NCI-H2227 treated with DMSO at 0.1 percent for 48 hours (cell line): ENCODE measurements around the gene PEAK1.
"Not testable (repeated sequence)": the region's sequence is repeated elsewhere in the genome, so short reads cannot be mapped to it uniquely, and the experiment has no call there.

Experiments
- DNase-seq: peaks from one replicate; lab custom pipeline; 2025; lab: John Stamatoyannopoulos, UW

The PEAK1 gene

GRCh38 chr15:77171221-77171967 lies 248.5 kb downstream of the PEAK1 start:
- no peak for DNase-seq

DNA sequence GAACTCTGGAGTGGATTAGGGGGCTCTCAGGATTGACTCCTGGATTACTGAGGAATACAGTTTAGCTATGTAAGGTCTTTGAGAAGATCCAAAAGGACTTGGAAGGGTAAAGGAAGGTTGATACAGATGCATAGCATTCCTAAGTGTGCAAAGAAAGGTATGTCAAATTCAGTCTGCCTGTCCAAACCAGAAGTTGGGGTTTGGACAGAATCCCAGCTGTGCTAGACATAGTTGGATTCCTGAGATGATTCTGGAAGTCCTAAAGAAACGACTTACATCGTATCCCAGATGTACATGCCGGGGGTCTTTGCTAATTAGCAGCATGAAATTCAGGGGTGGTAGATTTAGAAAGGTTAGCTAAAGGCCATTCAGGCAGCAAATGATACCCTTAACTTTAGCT lies 251.3 kb downstream of the PEAK1 start:
- DNase-seq: no peak

- no peak for DNase-seq
Observed at GRCh38 chr15:77168141-77168540, 251.8 kb downstream of the PEAK1 start.

DNA sequence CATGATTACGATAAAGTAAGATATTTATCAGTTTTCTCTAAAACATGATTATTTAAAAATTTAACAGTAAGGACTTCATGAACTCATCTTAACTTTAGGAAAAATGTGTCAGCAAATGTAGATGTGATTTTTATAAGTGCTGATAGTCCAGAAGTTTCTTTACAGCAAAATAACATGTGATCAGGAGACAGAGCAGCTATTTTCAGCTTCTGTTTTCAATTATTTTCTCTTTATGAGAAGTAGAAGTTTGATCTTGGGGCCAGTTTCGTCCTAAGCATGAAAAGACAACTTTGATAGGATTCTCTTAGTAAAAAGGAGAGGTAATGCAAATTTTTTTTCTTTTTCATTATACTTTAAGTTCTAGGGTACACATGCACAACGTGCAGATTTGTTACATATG lies 252.5 kb downstream of the PEAK1 start:
- no peak for DNase-seq

DNA sequence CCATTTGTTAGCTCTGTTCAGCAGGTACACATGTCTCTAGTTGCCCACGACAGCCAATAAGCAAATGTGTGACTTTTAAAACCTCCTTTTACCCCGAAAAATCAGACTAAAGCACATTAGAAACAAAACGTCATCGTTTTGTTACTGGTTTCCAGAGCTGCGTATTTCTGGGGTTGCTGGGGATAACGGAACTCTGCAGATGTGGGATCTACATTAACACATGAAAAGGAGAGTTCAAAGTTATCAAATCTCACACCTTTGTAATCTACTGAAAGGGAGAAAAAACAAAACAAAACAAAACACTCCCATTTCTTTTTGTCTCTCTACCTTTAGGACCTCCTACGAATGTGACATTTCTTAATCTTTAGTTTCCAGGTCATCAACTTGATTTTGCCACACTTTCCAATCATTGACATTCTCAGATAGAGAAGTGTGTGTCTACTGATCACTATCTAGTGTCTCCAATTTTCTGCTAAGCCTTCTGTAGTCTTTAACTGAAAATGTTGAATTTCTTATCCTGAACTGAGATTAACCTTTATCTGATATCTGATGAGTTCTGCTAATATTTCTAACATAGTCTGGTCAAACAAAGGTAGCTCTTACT lies 256.0 kb downstream of the PEAK1 start:
- no peak for DNase-seq

GRCh38 chr15:77162872-77163633 lies 256.9 kb downstream of the PEAK1 start:
- no peak for DNase-seq

DNA sequence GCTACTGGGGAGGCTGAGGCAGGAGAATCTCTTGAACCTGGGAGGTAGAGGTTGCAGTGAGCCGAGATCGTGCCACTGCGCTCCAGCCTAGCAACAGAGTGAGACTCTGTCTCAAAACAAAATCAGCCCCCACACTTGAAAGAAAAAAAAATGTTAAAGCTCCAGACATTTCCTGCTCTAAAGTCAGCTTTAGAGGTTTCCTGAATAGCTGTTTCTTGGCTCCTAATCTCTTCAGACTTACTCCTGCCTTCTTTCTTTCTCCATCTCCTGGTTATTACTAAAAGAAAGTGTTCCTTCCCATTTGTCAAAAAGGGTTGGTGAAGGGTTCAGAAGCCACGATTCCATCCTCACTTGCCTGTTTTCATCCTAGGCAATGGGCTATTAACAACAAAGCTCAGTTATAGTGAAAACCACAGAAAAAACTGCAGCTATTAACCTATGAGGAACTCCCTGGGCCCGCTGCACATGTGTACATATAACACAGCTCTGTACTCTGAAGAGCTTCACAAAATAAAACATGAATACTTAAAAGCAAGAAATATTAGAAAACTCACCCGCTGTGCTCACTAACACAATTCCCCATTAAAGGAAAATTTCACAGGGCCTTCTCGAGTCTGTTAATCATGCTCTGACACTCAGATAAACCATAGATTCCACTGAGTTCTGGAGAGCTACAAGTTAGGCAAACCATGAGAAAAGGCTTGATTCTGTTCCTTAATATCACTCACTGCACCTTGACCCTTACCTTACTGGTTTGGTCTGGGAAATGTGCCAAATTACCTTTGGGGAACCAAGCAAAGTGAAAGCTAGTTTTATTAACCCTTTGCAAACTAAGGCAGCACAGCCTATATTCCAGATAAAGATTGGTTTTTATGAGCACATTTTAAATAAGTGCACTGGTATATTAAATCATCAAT lies 259.1 kb downstream of the PEAK1 start:
- DNase-seq: peak; percentile 14

DNA sequence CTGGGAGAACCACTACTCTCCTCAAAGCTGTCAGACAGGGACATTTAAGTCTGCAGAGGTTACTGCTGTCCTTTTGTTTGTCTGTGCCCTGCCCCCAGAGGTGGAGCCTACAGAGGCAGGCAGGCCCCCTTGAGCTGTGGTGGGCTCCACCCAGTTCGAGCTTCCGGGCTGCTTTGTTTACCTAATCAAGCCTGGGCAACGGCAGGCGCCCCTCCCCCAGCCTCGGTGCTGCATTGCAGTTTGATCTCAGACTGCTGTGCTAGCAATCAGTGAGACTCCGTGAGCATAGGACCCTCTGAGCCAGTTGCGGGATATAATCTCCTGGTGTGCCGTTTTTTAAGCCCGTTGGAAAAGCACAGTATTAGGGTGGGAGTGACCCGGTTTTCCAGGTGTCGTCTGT lies 263.9 kb downstream of the PEAK1 start:
- DNase-seq: not testable (repeated sequence)

DNA sequence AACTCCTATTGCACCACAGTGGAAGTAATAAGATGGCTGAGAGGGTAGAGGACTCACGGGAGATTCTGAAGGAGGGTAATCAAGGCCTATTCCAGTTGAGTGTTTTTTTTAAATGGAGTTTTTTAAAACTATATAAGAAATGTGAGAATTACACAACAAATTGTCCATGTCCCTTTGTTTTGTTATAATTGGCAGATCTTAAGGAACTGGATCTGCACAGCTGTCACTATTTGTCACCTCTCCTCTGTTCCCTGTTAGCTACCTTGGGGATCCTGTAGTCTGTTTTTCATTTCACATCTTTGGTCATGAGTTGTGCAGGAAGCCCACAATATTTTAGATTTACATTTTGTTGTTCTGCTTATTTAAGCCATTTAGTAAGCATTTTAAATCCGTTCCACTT lies 271.7 kb downstream of the PEAK1 start:
- DNase-seq: no peak

DNA sequence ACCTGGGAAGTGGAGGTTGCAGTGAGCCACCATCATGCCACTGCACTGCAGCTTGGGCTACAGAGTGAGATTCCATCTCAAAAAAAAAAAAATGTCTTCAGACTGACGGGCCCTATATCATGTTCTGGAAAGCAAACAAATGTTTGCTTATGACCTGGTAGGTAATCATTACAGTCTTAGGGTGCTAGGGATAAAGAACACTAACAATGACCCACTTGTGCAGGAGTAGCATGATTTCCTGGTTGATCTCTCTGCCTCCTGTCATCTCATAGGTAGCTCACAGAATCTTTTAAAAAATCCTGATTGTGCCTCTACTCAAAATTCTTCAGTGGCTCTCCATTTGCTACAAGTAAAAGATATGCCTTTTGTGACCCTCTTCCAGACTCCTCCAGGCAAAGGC lies 274.5 kb downstream of the PEAK1 start:
- DNase-seq: no peak

DNA sequence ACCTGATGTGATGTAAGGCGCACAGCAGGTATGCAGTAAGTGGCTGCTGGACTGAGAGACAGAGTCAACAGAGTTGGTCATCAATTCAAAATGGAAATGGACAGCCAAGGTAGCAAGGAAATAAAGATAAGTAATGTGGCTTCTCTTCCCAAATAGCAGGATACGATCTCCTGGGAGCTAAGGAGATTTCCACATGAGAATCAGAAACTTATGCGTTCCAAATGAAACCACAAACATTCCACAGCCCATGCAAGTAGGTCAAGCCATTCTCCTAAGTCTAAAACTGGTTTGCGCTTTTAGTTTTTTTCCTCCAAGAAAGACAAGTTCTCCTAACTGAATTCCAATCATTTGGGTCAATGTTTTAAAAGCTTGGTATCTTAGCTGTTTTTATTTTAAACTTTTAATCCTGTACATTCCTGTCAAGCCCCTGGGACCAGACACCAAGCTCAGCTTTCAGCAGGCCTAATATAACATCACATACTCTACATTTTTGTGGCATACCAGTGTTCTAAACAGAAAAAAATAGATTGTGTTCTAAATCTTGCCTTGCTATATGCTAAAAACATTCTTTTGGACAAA lies 275.3 kb downstream of the PEAK1 start:
- DNase-seq: no peak

GRCh38 chr15:77144026-77144425 lies 275.9 kb downstream of the PEAK1 start:
- no peak for DNase-seq

DNA sequence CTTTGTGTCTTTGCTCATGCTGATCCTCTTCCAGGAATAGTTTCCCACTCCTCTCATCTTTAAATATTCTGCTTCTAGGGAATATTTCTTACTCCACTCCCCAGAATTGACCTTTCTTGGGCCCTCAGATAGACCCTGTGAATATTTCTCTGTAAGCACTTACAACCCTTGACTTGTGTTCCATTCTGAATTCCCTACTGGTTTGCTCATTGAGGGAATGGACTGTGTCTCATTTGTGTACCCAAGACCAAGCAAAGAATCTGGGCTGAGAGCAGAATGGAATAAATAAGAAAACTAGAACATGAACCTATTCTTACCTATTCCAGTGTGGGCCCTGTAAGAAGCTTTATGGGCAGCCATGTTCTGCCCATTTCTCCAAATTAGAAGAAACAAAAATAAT lies 276.3 kb downstream of the PEAK1 start:
- DNase-seq: no peak

DNA sequence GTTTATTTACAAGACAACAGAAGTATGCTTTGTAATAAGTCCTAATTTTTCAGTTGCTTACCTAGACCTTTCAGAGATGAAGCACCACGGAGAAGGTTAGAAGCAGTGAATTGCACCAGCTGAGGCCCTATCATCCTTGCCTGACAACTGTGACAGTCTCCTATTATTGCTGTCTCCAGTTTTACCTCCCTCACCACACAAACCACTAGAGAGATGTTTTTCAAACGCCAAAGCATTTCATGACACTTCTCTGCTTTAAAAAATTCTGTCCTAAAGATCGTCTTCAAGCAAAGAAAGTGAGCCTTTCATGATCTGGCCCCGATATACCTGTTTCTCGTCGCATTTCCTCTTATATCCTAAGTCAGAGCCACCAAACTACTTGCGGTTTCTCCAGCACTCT lies 276.7 kb downstream of the PEAK1 start:
- no peak for DNase-seq

DNA sequence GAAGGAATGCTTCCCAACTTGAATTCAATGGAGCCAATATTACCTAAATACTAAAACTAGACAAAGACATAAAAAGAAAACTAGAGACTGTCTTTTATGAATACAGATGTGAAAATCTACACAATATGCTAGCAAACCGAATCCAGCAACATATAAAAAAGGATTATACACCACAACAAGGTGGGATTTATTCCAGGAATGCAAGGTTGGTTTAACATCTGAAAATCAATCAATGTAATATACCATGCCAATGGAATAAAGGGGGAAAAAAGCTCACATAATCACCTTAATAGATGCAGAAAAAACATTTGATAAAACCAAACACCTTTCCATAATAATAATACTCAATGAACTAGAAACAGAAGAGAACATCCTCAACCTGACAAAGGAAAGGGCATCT lies 279.7 kb downstream of the PEAK1 start:
- DNase-seq: no peak

DNA sequence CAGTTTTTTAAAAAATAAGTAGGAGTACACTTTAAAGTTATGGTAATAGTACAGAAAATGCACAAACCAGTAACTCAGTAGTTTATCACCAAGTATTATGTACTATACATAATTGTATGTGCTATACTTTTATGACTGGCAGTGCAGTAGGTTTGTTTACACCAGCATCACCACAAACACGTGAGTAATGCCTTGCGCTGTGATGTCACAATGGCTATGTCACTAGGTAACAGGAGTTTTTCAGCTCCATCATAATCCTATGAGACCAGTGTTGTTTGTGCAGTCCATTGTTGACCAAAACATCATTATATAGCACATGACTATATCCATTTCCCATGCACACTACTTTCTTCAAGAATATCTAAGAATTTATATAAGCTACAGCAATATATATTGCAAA lies 280.6 kb downstream of the PEAK1 start:
- DNase-seq: no peak

DNA sequence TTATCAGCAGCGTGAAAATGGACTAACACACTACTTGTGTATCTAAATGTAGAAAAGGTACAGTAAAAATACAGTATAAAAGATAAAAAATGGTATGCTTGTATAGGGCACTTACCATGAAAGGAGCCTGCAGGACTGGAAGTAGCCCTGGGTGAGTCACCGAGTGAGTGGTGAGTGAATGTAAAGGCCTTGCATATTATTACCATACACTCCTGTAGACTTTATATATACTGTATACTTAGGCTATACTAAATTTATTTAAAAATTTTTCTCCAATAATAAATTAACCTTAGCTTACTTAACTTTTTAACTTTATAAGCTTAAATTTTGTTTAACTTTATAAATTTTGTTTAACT lies 281.8 kb downstream of the PEAK1 start:
- no peak for DNase-seq

- DNase-seq: no peak
Observed at GRCh38 chr15:77135181-77135580, 284.7 kb downstream of the PEAK1 start.

- no peak for DNase-seq
Observed at GRCh38 chr15:77130315-77130930, 289.5 kb downstream of the PEAK1 start.

DNA sequence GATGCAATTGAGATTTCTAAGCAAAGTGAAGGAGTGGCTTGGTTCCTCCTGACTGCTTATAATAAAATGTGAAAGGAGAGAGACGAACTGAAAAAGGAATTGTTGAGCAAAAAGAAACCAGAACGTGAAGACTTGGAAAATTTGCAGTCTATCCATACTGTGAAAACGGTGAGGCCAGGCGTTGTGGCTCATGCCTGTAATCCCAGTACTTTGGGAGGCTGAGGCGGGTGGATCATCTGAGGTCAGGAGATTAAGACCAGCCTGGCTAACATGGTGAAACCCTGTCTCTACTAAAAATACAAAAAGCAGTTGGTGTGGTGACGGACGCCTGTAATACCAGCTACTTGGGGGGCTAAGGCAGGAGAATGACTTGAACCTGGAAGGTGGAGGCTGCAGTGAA lies 292.3 kb downstream of the PEAK1 start:
- no peak for DNase-seq

DNA sequence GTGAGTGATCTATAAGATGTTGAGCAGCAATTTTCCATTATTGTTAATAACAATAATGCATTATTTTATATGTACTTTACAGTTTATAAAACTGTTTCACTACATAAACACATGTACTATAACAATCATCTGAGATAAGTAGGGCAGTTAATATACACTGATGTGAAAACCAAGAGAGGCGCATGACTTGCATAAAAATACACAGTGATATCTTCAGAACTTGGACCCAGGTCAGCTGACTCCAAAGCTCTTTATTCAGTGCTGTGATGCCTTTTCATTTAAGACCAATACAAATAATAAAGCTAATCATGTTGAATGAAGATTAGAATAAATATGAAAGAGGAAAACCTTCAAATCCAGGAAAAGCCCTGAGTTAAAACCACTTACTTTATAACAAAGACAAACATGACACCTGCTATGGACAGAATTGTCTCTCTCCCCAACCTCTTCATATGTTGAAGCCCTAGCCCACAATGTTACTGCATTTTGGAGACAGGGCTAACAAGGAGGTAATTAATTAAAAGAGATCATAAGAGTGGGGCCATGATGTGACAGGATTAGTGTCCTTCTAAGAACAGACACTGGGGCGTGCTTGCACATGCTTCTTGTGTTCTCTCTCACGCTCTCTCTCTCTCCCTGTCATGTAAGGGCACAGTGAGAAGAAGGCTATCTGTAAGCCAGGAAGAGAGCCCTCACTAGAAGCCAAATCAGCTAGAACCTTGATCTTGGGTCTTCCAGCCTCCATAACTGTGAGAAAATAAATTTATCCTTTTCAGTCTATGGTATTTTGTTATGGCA lies 293.2 kb downstream of the PEAK1 start:
- no peak for DNase-seq
